CD4-positive, alpha-beta T cell treated with Interferon alpha-2 for 1 hour (primary cell): ENCODE measurements around the gene TBX15.

Experiments
- DNase-seq, 2 donors: peaks; one replicate each; pipeline ENCODE4 v3.0.0-alpha.2; 2020 to 2022

TBX15 gene

GRCh38 chr1:118988186-118989005, at the start of gene TBX15:
Gene TBX15 (minus strand): TSS chr1:118988343. CDS start chr1:118987795, 548 bp downstream.
- no peak for DNase-seq

GRCh38 chr1:119034359-119034758, 46.2 kb upstream of the TBX15 start:
- no peak for DNase-seq

- DNase-seq = no peak
Measured at GRCh38 chr1:119032986-119033385, 44.8 kb upstream of the TBX15 start.

GRCh38 chr1:119027759-119028158, 39.6 kb upstream of the TBX15 start:
- no peak for DNase-seq

- no peak for DNase-seq
Measured at GRCh38 chr1:119026956-119027355, 38.8 kb upstream of the TBX15 start.

GRCh38 chr1:119015547-119015946, 27.4 kb upstream of the TBX15 start:
- no peak for DNase-seq

- no peak for DNase-seq
Measured at GRCh38 chr1:119012383-119012782, 24.2 kb upstream of the TBX15 start.

DNA sequence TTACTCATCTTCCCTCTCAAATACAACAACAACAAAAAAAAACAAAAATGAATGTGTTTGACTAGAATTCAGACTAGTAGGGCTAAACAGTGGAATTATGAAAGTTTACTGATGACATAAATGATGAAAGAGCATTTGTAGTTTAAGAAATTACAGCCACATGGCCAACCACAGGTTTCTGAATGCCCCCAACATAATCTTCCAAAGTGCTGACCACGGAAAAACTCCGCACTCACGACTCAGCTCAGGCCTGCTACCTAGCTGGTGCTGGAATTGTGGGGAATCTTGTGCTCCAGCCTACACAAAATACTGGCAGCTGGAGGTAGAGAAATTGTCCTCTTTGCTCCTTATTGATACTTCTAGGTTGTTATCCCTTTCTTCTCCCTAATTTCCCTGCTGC, 23.6 kb upstream of the TBX15 start:
- no peak for DNase-seq

- no peak for DNase-seq
Measured at GRCh38 chr1:119011116-119011515, 23.0 kb upstream of the TBX15 start.

DNA sequence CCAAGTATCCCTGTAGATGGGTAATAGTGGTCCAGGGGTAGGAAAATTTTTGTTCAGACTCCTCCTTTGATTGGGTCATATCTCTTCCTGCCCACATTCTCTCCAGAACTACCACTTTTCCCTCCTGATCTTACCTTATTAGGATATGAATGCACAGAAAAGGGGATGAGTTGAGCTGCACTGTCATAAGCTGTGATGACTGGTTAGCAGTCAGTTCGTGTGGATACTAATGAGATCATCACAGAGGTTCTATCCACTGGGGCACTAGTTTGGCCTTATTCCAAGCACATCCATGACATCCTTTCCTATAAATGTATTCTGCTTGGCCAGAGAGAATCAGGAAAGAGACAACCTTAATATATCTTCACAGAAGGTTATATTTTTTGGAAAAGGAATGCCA, 22.1 kb upstream of the TBX15 start:
- DNase-seq = no peak

- no peak for DNase-seq
Measured at GRCh38 chr1:119009312-119009655, 21.1 kb upstream of the TBX15 start.

DNA sequence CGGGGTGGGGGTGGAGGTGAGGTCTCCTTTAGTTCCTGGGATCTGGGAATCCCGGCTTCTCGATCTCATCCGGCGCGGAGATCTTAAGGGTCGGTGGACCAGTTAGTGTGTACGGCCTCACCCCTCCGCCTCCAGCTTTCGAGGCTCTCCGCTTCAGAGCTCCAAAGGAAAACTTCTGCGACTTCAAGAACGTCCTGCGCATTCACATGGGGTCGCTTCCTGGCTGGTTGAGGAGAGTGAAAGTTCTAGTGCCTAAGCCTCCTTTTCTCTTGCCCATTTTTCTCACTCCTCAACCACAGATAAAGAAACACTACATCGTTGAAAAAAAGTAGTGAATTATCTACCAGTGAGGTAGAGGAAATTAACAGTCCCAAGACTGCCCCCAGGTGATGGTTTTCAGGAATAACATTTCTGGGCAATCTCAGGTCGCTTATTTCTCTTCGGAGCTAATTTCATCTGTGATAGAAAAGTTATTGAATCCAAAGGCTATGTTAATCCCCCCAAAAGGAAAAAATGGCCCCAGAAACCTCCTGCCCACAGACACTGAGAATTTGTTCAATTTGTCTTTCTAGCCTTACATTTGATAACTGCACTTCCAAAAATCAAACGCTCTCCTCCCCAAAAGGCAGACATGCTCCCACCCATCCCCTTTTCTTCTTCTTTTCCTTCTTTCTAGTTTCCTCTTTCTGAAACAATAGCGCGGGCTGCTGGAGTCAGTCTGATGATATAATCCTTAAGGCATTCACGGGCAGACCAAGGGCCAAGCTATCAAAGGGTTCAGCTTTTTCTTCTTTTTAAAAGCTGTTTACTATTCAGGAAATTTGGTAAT, 20.6 kb upstream of the TBX15 start:
- DNase-seq = peak in 1 of 2 donors; percentile 8

DNA sequence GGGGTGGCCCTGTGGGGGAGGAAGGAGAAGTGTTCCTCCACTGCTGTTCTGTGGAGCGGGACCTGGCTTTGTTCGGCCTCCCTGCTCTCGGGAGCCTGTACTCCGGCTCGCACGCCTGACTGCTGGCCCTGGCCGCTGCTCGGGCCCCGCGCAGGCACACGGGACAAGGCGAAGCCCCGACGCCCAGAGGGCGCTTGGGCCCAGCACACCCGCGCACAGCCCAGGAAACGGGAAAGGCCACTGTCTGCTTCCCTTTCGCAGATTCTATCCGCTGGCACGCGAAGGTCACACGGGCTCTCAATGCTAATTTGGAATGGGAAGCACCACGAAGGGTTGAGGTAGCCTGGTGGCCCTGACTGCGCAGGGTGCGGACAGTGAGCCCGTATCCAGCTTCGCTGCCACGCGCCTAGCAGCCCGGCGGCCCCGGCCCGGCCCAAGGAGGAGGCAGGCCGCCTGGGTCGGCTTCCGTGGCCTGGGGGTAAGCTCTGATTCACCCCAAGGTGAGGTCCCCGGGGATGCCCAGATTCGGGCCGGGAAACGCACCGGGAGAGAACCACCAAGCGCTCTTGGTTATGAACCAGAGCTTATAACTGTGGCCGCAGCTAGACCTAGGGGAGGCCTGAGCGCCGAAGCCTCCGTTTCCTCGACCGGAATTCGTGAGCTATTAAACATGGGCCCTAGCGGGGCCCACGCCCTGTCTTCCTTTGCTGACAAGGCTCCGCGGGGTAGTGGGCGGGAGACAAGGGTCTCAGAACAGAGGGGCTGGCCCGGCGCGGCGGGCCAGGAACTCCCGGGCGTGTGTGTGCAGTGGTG, 19.7 kb upstream of the TBX15 start:
- DNase-seq = no peak

- DNase-seq = no peak
Measured at GRCh38 chr1:119007339-119007669, 19.2 kb upstream of the TBX15 start.

GRCh38 chr1:119006406-119007279, 18.5 kb upstream of the TBX15 start:
- DNase-seq = no peak

GRCh38 chr1:119005724-119006405, 17.7 kb upstream of the TBX15 start:
- no peak for DNase-seq

DNA sequence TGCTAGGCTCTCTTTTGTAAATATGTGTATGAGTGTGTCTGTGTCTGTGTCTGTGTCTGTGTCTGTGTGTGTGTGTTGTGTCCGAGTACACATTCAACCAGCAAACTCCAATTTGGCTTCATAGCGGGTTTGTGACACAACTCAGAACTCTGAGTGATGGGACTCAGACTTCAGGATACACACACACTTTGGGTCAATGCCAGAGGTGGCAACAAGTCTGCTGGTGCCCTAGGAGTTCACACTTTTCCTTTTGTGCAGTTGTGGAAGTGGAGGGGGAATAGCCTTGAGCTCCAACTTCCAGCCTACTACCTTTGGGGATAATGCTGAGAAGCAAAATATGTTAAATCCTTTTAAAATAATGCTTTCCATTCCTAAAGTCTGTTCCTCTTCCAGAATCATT, 16.6 kb upstream of the TBX15 start:
- DNase-seq = no peak

- DNase-seq = no peak
Measured at GRCh38 chr1:119004129-119004527, 16.0 kb upstream of the TBX15 start.

- no peak for DNase-seq
Measured at GRCh38 chr1:119003413-119004128, 15.4 kb upstream of the TBX15 start.

DNA sequence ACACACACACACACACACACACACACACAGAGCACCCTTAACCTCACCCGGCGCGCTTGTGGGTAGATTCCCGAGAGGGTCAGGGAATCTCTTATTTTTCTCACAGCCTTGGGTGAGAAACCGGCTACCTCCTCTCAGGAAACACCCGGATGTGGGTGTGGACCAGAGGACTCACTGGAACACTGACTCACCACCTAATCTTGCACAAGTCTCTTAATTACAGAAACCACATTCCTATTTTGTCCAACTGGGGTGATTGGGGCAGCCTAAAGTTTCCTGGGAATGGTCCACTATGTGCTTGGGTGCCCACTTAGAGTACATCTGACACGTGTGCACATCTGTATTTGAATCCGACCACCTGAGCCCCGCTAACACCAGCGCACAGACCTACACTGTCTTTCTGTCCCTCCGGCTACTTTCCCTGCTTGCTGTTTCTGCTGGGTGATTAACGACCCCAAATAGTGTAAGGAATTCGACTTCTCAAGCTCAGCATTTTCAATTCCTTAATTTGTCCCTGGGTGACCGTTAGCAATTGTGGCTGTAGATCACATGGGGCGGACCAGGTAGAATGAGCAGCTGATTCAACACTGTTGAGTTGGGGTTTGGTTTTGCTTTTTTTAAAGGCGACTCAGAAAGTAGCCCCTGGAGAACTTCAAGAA, 14.0 kb upstream of the TBX15 start:
- no peak for DNase-seq
